K562 (cell line): ENCODE results near the gene BTF3L4. TPM values are rescaled to one million over a fixed set of nuclear protein-coding genes. Genes with fewer than 3 reads are reported as not detected.
A peak's percentile ranks its signal among the peaks of the same experiment; 100 is the strongest.

Source experiments
- ATAC-seq: fragments of 200-7000 bp; cut with Tn5 transposase; 3 replicates; pipeline ENCODE4 v1.9.1; 2020; ENCODE audit warnings: moderate library complexity
- BruUV-seq: library from RNA; stranded (reverse); fragments of 400-500 nt; replicated peaks from 2 replicates; lab custom pipeline; 2021; lab: Mats Ljungman, UMichigan
- CTCF ChIA-PET: fragments of 300-600 bp; formaldehyde crosslinking; extraction: SDS; loops from one replicate; lab custom pipeline; 2021; ENCODE audit warnings: low intra/inter-chr PET ratio; lab: Yijun Ruan, JAX
- POLR2A ChIA-PET: fragments of 300-600, 350-650 bp; sonication (Branson Sonifier 250); formaldehyde crosslinking; extraction: SDS; loops from one replicate; lab custom pipeline; 2021; ENCODE audit warnings: antibody characterized with exemption, inconsistent platforms; lab: Yijun Ruan, JAX
- DNase-seq, 4 experiments: peaks; one replicate each; pipeline versions ENCODE4 v3.0.0 to v3.0.0-alpha.2; 2011 to 2018; ENCODE audit warnings: low spot score in 3 of 4, mixed read lengths in 3 of 4; ENCODE audit errors: extremely low read depth in 1 of 4
- FAIRE-seq: peaks from 2 replicates; lab custom pipeline; 2011; peaks lifted over from hg19 to GRCh38; lab: Jason Lieb, UNC
- H2AFZ ChIP-seq: 2 replicates; pipeline ENCODE4 v1.6.0; 2011; ENCODE audit warnings: low read depth, low read length, control low read depth, inconsistent platforms
- H3K27ac ChIP-seq: fragments of 200-600 bp; 3 replicates; pipeline ENCODE4 v1.8.0; 2011; ENCODE audit warnings: low read depth, mild to moderate bottlenecking, control low read depth, inconsistent platforms, low read length, moderate library complexity, mixed read lengths; ENCODE audit errors: extremely low read depth
- H3K27me3 ChIP-seq, 2 experiments: fragments of 300-600 bp in 1 of 2; 2 replicates in 1 of 2; 3 replicates in 1 of 2; pipeline versions ENCODE4 v1.6.0 to v1.8.0; 2011; ENCODE audit warnings: inconsistent platforms in 2 of 2, low read length in 2 of 2, mild to moderate bottlenecking in 1 of 2, mixed read lengths in 1 of 2, moderate library complexity in 1 of 2; ENCODE audit not compliant: control insufficient read depth in 2 of 2, insufficient read depth in 2 of 2
- H3K36me3 ChIP-seq: fragments of 300-600 bp; 3 replicates; pipeline ENCODE4 v1.8.0; 2011; ENCODE audit warnings: mild to moderate bottlenecking, low read length, inconsistent platforms; ENCODE audit not compliant: control insufficient read depth, insufficient read depth
- H3K4me1 ChIP-seq, 2 experiments: fragments of 200-600 bp in 1 of 2; replicated peaks in 1 of 2; 2 replicates in 1 of 2; 3 replicates in 1 of 2; pipeline versions ENCODE4 v1.5.1 to v1.8.0; 2011; ENCODE audit warnings: inconsistent platforms in 2 of 2, low read length in 2 of 2, mild to moderate bottlenecking in 1 of 2, mixed read lengths in 1 of 2, moderate library complexity in 1 of 2; ENCODE audit not compliant: control insufficient read depth in 2 of 2, insufficient read depth in 2 of 2
- H3K4me2 ChIP-seq: 2 replicates; pipeline ENCODE4 v1.6.1; 2011; ENCODE audit warnings: low read length, control low read depth, inconsistent platforms, mixed read lengths; ENCODE audit not compliant: insufficient read depth
- H3K4me3 ChIP-seq: fragments of 200-600 bp; sonication (generic), shearing (Covaris generic); 2 replicates; pipeline ENCODE4 v1.5.1; 2016; ENCODE audit warnings: control low read depth, inconsistent platforms
- H3K79me2 ChIP-seq: fragments of 200-600 bp; 3 replicates; pipeline ENCODE4 v1.8.0; 2011; ENCODE audit warnings: low read length, inconsistent platforms; ENCODE audit not compliant: control insufficient read depth, insufficient read depth
- H3K9ac ChIP-seq, 2 experiments: 2 replicates each; pipeline versions ENCODE4 v1.6.0 to v1.6.1; 2011; ENCODE audit warnings: low read depth in 2 of 2, low read length in 2 of 2, control low read depth in 1 of 2, inconsistent platforms in 1 of 2, mild to moderate bottlenecking in 1 of 2, mixed read lengths in 1 of 2; ENCODE audit not compliant: insufficient read depth in 1 of 2
- H3K9me1 ChIP-seq: one replicate; pipeline ENCODE4 v1.6.0; 2011; ENCODE audit warnings: inconsistent platforms, mild to moderate bottlenecking, low read length, moderate library complexity; ENCODE audit not compliant: control insufficient read depth, insufficient read depth
- H3K9me3 ChIP-seq: replicated peaks from 2 replicates; pipeline ENCODE4 v1.5.1; 2011; ENCODE audit warnings: low read depth, low read length, inconsistent platforms; ENCODE audit not compliant: control insufficient read depth, insufficient read depth
- H4K20me1 ChIP-seq: replicated peaks from 2 replicates; pipeline ENCODE4 v1.6.1; 2011; ENCODE audit warnings: low read length, inconsistent platforms, mixed read lengths; ENCODE audit not compliant: control insufficient read depth, insufficient read depth
- BRD9 ChIP-seq: fragments of 450-650 bp; IDR thresholded peaks from 2 replicates; pipeline ENCODE4 v1.6.1; 2018; ENCODE audit warnings: low read depth; ENCODE audit not compliant: partially characterized antibody
- BRF1 ChIP-seq: IDR thresholded peaks from 3 replicates; pipeline ENCODE4 v1.6.1; 2011; ENCODE audit warnings: borderline replicate concordance, mild to moderate bottlenecking; ENCODE audit not compliant: insufficient read length; ENCODE audit errors: extremely low read depth
- CEBPB ChIP-seq: fragments of 450-650 bp; IDR thresholded peaks from 2 replicates; pipeline ENCODE4 v1.6.1; 2016; ENCODE audit warnings: missing genetic modification characterization, missing compliant biosample characterization
- CEBPG ChIP-seq, 3 experiments: fragments of 200-800 bp in 1 of 3; sonication (Bioruptor generic) in 1 of 3; sonication (generic) in 1 of 3; formaldehyde crosslinking in 1 of 3; IDR thresholded peaks in 2 of 3; conservative IDR thresholded peaks in 1 of 3; 2 replicates each; pipeline versions ENCODE4 v1.6.1 to v1.8.0; 2016 to 2022; ENCODE audit warnings: missing compliant biosample characterization in 2 of 3, missing genetic modification characterization in 2 of 3, mild to moderate bottlenecking in 1 of 3, missing genetic modification reagents in 1 of 3
- CHAMP1 ChIP-seq: fragments of 450-650 bp; IDR thresholded peaks from 2 replicates; pipeline ENCODE4 v1.6.1; 2016; ENCODE audit warnings: mild to moderate bottlenecking
- CHCHD3 ChIP-seq: fragments of 250-450 bp; sonication (Bioruptor Pico); IDR thresholded peaks from 2 replicates; pipeline ENCODE4 v2.1.2; 2022; ENCODE audit warnings: mild to moderate bottlenecking
- FOSL1 ChIP-seq: fragments of 200-800 bp; sonication (Bioruptor generic); conservative IDR thresholded peaks from 2 replicates; pipeline ENCODE4 v1.6.1; 2016; ENCODE audit warnings: missing genetic modification characterization, missing compliant biosample characterization
- IRF9 ChIP-seq: fragments of 450-650 bp; IDR thresholded peaks from 2 replicates; pipeline ENCODE4 v1.6.1; 2016; ENCODE audit warnings: missing biosample characterization, missing genetic modification characterization
- KDM2B ChIP-seq: fragments of 250-450 bp; sonication (Bioruptor Pico); IDR thresholded peaks from 2 replicates; pipeline ENCODE4 v1.8.0; 2021; ENCODE audit warnings: mild to moderate bottlenecking, moderate library complexity
- MAZ ChIP-seq, 2 experiments: fragments of 450-650 bp in 1 of 2; sonication (generic) in 1 of 2; formaldehyde crosslinking; IDR thresholded peaks in 1 of 2; conservative IDR thresholded peaks in 1 of 2; 2 replicates each; pipeline versions ENCODE4 v1.4.0 to v1.5.0; 2020; ENCODE audit warnings: mild to moderate bottlenecking in 1 of 2, missing genetic modification reagents in 1 of 2
- NCOR1 ChIP-seq: fragments of 450-650 bp; IDR thresholded peaks from 2 replicates; pipeline ENCODE4 v1.6.1; 2016; ENCODE audit warnings: mild to moderate bottlenecking, moderate library complexity
- RB1 ChIP-seq: fragments of 450-650 bp; IDR thresholded peaks from 2 replicates; pipeline ENCODE4 v1.6.1; 2017; ENCODE audit warnings: low read depth, mild to moderate bottlenecking
- TOE1 ChIP-seq, 2 experiments: fragments of 450-650 bp in 1 of 2; sonication (generic) in 1 of 2; formaldehyde crosslinking in 1 of 2; IDR thresholded peaks; 2 replicates each; pipeline versions ENCODE4 v1.7.1 to v1.8.0; 2016 to 2022; ENCODE audit warnings: borderline replicate concordance in 2 of 2, mild to moderate bottlenecking in 2 of 2, antibody characterized with exemption in 1 of 2, inconsistent platforms in 1 of 2, low read depth in 1 of 2, missing genetic modification reagents in 1 of 2, moderate library complexity in 1 of 2
- WGBS: fragments of 100-300 bp; shearing (Covaris generic); methylation state at CpG from one replicate; pipeline ENCODE4 v1.1.6; 2016; ENCODE audit warnings: low coverage, mixed read lengths; ENCODE audit not compliant: insufficient coverage; ENCODE audit errors: missing lambda C conversion rate; 5-methylcytosine and 5-hydroxymethylcytosine counted together
- in situ Hi-C: fragments of 300-500 bp; cut with MboI; formaldehyde crosslinking; loops from 4 replicates; pipeline ENCODE4 v1.15.0; 2018; ENCODE audit warnings: inconsistent platforms, mixed read lengths
- intact Hi-C: fragments of 100-400 bp; cut with micrococcal nuclease; formaldehyde crosslinking; loops from 2 replicates; pipeline ENCODE4 v1.14.2; 2022
- polyA plus RNA-seq, 8 experiments: library from polyadenylated mRNA; depleted of rRNA in 4 of 8; stranded (reverse) in 5 of 8; unstranded in 3 of 8; fragments of >200 nt; fragmentation: Nextera tagmentation in 2 of 8; fragmentation: Illumina TruSeq in 1 of 8; extraction: Ambion mirVana in 2 of 8; extraction: Trizol in 1 of 8; gene quantifications; 2 replicates each; pipeline versions ENCODE4 v1.2.1 to v1.2.3, GENCODE V29; 2011 to 2014; ENCODE audit warnings: inconsistent platforms in 1 of 8, missing spikeins in 1 of 8
- total RNA-seq, 7 experiments: library from RNA; depleted of rRNA in 6 of 7; stranded (reverse); fragments of >200 nt in 6 of 7; fragmentation: Illumina TruSeq in 2 of 7; extraction: Trizol in 2 of 7; gene quantifications; 2 replicates each; pipeline versions ENCODE4 v1.2.1 to v1.2.3, GENCODE V29; 2011 to 2021; ENCODE audit warnings: low replicate concordance in 1 of 7

Gene BTF3L4
- total and polyA plus RNA-seq, 9 of the 15 experiments (the other 6 are each of a cell fraction or from before 2014, with no cell fraction given): 40.1 to 106 (median 88.8) TPM

- 0 out of 2 replicates have a peak, but pooled peaks have one; percentile 44 for TF ChIP-seq CHAMP1
- TF ChIP-seq BRF1: no peak
- TF ChIP-seq FOSL1 (tag): 0 out of 2 replicates have a peak, but pooled peaks have one; percentile 5
- TF ChIP-seq BRD9: peak; percentile 38
- no peak for TF ChIP-seq KDM2B
- no peak for TF ChIP-seq RB1
These were observed 22.1 kb upstream of the BTF3L4 start (continued) for GRCh38 chr1:52034050-52034384.

GRCh38 chr1:52037402-52037814, 18.7 kb upstream of the BTF3L4 start:
- no peak for ATAC-seq

More at GRCh38 chr1:52037402-52037814, 18.7 kb upstream of the BTF3L4 start:
- Histone ChIP-seq H3K27ac (no peak overlapping the region), H4K20me1 (peaks cover 5% of the 10 kb centered on the region), H3K9ac (no peak overlapping the region), H3K27me3 (no peaks in the 10 kb centered on the region), H3K9me1 (no peaks in the 10 kb centered on the region), H2AFZ (no peak overlapping the region), H3K36me3 (peaks cover 32% of the 10 kb centered on the region; the same call in 2 of the 3 replicates), H3K4me3 (no peak overlapping the region), H3K9me3 (no peaks in the 10 kb centered on the region), H3K79me2 (peaks cover 16% of the 10 kb centered on the region), H3K4me2 (no peak overlapping the region), H3K4me1 (peaks cover under 1 to 9% of the 10 kb centered on the region in 2 experiments; a peak in 4 of 5 replicates)
- intact Hi-C loops: no loop called here
- TF ChIP-seq NCOR1: no peak
- peak; percentile 96 for TF ChIP-seq CEBPB
- peak; percentile 69 for TF ChIP-seq CEBPG (CRISPR knock-in tag; IDR thresholded peaks at IDR 0.05)
- peak; percentile 77 to 91 for TF ChIP-seq CEBPG (tag; conservative IDR thresholded peaks at IDR 0.05 in 1 of 2, IDR thresholded peaks at IDR 0.05 in 1 of 2)
- TF ChIP-seq CHCHD3 (CRISPR knock-in tag): no peak
- TF ChIP-seq TOE1 (IDR thresholded peaks at IDR 0.05; ENCODE audit: borderline replicate concordance): no peak
- TF ChIP-seq TOE1 (CRISPR knock-in tag; IDR thresholded peaks at IDR 0.05; ENCODE audit: borderline replicate concordance, low read depth): no peak
- TF ChIP-seq IRF9: 0 out of 2 replicates have a peak, but pooled peaks have one; percentile 28
- no peak for TF ChIP-seq MAZ (CRISPR knock-in tag; conservative IDR thresholded peaks at IDR 0.05 in 1 of 2, IDR thresholded peaks at IDR 0.05 in 1 of 2)
- POLR2A ChIA-PET: interaction anchor here (0.6 to 1.8 kb wide), 6 partner anchors 8 to 1116 kb away, joined by 3 to 5 read pairs (median 4); no protein-coding TSS in a partner anchor
- DNase-seq (peak in 1 of 4 experiments; percentile 11), FAIRE-seq (no peak)
- in situ Hi-C loops: no loop called here
- CTCF ChIA-PET: no interaction called here
- no TSS peak for BruUV-seq
- 68% methylated on average over 5 of the region's 5 CpGs for WGBS
